ENCODE measurements around the gene UIMC1. TPM values are rescaled to one million over a fixed set of nuclear protein-coding genes. Genes with fewer than 3 reads are reported as not detected.
"Not testable (repeated sequence)": the region's sequence is repeated elsewhere in the genome, so short reads cannot be mapped to it uniquely, and the experiment has no call there.

The UIMC1 gene
- polyA plus RNA-seq (2013, experiment 1 of 2; ENCODE audit: insufficient read length): 27.3 TPM
- polyA plus RNA-seq (2013, experiment 2 of 2; ENCODE audit: insufficient read length): 26.8 TPM

- peak; percentile 92 for DNase-seq
Measured at GRCh38 chr5:177006265-177006972, at the start of gene UIMC1. TSS of gene UIMC1 (minus strand) at chr5:177006779. CDS start at chr5:176982615, 24,164 bp downstream.

DNA sequence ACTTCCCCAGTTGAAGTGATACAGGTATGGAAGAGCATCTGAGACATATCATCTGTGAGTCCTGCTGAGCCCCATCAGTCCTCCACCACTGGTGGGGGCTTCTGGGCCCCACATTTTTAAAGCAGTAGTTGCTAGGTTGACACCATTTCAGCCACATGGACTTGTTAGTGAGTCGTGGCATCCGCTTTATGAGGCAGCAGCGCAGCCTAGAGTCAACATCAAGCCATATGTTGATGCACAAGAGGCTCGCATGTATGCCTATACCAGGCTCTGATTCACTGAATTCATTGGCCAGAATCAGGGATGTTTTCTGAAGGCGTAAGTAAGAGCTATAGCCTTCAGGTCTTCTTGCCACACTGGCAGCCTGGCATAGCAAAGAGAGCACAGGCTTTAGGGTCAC, 42.7 kb upstream of the UIMC1 start:
- DNase-seq: no peak

- not testable (repeated sequence) for DNase-seq
Measured at GRCh38 chr5:177048531-177048930, 42.0 kb upstream of the UIMC1 start.

GRCh38 chr5:177045631-177046030, 39.1 kb upstream of the UIMC1 start:
- no peak for DNase-seq

- no peak for DNase-seq
Measured at GRCh38 chr5:177044641-177045040, 38.1 kb upstream of the UIMC1 start.

DNA sequence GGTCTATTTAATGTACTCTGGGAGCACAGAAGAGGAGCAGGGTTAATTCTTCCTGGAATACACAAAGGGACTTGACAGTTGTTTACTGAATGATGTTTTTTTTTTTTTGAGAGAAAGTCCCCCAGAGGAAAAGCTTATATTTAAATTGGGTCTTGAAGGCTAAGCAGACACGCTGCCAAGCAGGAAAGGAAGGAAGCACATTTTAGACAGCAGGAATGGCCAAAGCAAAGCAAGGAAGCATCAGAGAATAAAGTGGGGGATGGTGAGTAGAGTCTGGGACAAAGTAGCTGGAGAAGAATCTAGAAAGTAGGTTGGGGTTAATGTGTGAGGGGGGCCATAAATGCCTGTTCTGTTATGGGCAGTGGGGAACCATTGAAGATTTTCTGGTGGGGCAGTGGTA, 37.4 kb upstream of the UIMC1 start:
- no peak for DNase-seq

DNA sequence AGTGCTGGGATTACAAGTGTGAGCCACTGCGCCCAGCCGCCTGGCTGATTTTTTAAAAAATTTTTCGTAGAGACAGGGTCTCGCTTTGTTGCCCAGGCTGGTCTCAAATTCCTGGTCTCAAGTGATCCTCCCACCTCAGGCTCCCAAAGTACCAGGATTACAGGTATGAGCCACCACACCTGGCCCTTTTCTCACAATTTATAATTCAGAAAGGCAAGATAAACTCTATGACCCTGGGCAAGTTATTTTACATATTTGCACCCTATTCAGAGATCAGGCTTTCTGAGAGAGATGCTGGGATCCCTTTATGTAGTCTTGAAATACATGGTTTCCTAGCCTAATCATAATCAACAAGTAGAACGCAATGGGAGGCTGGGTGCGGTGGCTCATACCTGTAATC, 36.5 kb upstream of the UIMC1 start:
- no peak for DNase-seq

DNA sequence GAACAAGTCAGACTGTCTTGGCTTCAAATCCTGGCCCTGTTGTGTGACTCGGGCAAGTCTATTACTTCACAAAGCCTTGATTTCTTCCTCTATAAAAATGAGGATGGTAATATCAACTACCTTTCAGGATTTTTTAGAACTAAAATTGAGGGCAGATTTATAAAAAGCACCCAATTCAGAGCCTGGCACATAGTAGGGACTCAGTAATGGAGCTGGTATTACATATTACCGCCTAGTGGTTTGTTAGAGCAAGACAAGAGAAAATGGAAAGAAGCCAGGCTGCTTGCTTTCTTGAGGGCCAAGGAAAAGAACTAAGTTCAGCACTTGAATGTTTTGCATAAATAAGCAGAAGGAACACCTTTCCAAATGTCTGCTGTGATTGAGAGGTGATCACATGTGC, 35.4 kb upstream of the UIMC1 start:
- no peak for DNase-seq

DNA sequence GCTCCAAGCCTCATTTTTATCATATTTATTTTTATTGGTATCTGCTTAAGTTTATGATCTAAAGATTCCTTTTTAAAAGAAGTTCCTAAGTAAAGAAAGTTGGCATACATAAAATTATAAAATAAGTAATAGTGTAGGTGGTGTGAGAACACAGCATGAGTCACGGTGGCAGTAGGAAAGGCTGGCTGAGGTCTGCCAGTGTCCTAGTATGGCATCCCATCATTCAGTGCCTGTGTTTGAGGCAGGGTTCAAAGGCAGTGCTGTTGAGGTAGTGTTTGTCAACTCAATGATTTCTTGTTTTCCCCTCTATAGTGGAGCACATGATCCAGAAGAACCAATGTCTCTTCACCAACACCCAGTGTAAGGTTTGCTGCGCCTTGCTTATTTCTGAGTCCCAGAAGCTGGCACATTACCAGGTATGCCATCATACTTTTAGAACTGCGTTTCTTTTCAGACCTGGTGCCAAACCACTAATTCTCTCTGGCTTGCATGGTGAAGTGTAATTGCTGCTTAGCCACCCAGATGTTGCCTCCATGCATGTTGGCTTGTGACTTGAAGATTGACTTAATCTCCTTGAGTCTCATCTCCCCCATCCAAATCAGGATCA, 34.3 kb upstream of the UIMC1 start:
- DNase-seq: peak; percentile 62

GRCh38 chr5:177036921-177037320, 30.3 kb upstream of the UIMC1 start:
- DNase-seq: no peak

GRCh38 chr5:177036443-177036842, 29.9 kb upstream of the UIMC1 start:
- DNase-seq: no peak

DNA sequence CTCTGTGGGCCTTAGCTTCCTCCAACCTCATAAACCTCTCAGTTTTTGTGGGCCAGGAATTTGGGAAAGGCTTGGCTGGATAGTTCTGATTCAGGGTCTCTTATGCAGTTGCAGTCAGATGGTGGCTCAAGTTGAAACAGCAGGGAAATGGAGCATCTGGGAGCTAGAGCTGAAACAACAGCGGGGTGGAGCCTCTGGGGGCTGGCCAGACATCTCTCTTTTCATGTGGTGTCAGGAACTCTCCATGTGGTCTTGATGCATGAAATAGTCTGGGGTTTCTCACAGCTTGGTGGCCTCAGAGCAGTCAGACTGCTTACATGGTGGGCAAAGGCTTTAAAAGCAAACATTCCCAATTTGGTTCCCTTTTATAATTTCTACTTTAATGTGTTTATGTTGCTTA, 29.4 kb upstream of the UIMC1 start:
- DNase-seq: peak; percentile 51

GRCh38 chr5:177029498-177029897, 22.9 kb upstream of the UIMC1 start:
- no peak for DNase-seq

GRCh38 chr5:177027665-177028064, 21.1 kb upstream of the UIMC1 start:
- no peak for DNase-seq

- peak; percentile 38 for DNase-seq
Measured at GRCh38 chr5:177025101-177025601, 18.6 kb upstream of the UIMC1 start.

DNA sequence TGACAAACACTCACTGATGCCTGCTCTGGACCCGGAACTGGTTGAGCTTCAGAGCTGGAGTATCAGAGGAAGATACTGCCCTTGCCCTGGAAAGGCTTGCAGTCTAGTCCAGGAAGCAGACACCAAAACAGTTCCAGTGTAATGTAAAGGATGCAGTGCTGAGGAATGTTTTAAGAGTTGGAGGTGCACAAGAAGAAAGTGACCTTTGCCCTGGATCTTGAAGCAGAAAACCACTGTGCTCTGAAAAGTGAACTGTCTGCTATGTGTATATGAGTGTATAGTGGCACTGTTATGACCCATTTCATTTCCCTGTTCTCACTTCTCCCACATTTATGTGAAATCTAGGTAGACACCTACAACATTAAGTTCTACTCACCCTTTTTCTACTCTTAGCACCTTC, 18.0 kb upstream of the UIMC1 start:
- no peak for DNase-seq

DNA sequence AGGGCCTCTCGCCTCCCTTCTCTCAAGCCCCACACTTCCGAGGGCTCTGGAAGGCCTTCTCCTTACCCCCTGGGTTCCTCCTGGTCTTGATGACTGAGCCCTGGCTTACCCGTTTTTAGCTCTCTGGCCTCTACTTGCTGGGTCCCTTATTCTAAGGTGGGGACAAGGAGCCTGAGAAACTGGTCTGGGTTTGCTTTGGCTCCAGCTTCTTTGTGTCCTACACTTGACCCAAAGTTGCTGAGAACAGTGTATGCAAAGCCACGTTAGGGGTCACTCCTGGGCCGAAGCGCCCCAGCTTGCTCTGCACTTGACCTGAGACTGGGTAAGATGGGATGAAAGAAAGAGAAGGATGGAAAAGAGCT, 16.7 kb upstream of the UIMC1 start:
- no peak for DNase-seq

DNA sequence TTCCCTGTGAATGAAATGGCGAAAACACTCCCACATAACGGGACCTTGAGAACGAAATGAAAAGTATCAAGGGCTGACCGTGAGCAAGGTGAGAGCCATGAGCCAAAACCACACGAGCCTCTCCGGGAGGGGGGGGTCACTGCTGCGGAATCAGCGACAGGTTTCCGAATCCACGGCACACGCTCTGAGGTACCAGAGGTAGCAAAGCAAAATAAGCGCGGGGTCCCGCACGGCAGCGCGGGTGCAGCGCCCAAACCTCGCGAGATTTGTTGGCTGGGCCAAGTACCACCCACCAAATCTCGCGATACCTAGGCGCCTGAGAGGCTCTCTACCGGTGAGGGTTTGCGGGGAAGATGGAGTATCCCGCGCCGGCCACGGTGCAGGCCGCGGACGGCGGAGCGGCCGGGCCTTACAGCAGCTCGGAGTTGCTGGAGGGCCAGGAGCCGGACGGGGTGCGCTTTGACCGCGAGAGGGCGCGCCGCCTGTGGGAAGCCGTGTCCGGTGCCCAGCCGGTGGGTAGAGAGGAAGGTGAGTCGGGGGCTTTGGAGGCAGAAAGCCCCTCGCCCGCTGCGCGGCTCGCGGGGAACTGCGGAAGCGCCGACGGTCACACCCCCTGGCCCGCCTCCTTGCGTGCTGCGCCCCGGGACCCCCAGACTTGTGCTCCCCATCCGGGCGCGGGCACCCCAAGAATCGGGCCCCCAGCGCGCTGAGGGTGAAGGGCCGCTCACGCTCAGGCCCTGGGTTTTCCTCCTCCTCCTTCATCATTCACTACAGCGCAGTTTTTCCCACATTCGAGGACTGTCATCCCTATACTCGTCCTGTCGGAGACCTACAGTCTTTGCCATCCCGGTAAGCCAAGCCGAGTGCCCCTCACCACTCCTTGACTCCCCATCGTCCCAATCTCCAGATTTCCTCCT, 16.1 kb upstream of the UIMC1 start, which contains the start of gene ZNF346:
Gene ZNF346, plus strand, starts transcription at position 311 of the 917 bp plus-strand sequence. Its CDS starts 43 bp downstream, at position 354.
- DNase-seq: peak; percentile 94

GRCh38 chr5:177020033-177020432, 13.5 kb upstream of the UIMC1 start:
- DNase-seq: no peak

DNA sequence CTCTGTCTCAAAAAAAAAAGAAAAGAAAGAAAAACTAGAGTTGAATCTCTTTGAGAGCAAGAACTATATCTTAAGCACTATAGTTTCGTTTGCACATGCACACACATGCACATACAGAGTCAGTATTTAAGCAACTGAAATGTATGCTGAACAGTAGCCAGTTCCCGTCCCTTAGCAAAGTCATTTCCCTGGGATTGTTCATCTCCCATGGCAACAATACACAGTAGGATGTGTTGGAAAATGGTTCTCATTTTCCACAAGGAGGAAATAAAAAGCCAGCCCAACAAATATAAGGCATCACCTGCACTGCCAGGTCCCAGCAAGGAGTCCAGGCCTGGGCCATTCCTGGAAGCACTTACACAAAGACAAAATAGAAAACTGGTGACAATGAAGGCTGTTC, 11.8 kb upstream of the UIMC1 start:
- no peak for DNase-seq

- DNase-seq: no peak
Measured at GRCh38 chr5:177015156-177015555, 8.6 kb upstream of the UIMC1 start.

- no peak for DNase-seq
Measured at GRCh38 chr5:177010153-177010552, 3.6 kb upstream of the UIMC1 start.

- DNase-seq: no peak
Measured at GRCh38 chr5:177008716-177009115, 2.1 kb upstream of the UIMC1 start.

Measured in fibroblast of skin of abdomen (primary cell).